ENCODE results near the gene MAD2L1BP.
"Not testable (repeated sequence)": the region's sequence is repeated elsewhere in the genome, so short reads cannot be mapped to it uniquely, and the experiment has no call there.

Gene MAD2L1BP, protein sequence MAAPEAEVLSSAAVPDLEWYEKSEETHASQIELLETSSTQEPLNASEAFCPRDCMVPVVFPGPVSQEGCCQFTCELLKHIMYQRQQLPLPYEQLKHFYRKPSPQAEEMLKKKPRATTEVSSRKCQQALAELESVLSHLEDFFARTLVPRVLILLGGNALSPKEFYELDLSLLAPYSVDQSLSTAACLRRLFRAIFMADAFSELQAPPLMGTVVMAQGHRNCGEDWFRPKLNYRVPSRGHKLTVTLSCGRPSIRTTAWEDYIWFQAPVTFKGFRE

DNA sequence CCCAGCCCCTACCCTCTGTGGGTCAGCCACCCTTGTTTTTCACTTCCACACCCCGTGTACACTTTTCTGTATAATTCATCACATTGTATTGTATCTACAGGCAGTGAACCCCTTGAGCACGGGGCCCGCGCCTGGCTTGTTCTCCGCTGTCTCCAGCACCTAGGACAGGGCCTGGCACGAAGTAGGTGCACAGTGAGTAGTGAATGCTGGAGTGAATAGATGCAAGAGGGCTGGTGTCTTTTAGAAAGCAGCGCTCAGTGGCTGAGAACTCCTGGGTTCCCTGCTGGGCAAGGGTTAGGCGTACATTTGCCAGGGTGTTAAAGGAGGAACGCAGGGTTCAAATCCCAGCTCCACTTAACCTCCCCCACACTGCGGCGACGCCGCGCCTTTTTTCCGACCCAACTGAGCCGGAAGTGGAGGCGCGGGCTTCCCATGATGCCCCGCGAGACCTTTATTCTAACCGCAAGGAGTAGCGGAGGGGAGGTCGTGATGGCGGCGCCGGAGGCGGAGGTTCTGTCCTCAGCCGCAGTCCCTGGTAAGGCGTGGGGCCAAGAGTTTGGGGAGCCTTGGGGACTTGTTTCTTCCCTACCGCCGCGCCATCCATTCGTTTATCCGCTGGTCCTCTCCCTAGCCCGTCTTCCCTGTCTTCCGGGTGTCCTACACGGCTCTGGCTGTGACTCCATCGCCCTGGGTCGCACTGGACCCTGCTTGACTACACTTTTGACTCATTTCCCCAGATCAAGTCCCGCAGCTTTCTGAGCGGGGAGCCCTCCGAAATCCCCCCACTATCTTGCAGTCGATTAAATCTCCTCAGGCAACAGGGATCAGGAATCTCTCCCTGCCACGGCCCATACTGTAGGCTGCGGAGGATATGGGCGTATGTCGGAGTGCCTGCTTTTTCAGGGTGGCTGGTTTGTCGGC, at the start of gene MAD2L1BP:
Gene MAD2L1BP, plus strand, starts transcription at position 454 of the 921 bp plus-strand sequence. Its CDS starts 36 bp downstream, at position 490.
- Histone ChIP-seq H3K36me3 (peaks cover 32% of the 10 kb centered on the region), H3K9me3 (no peaks in the 10 kb centered on the region), H3K4me3 (ENCODE audit: low read depth in 1 of 2, low read length in 1 of 2) (peak within 1 kb of the TSS; percentile 85 to 87), H3K4me1 (ENCODE audit: control insufficient read depth in 1 of 2, insufficient read depth in 1 of 2, low read depth in 1 of 2, low read length in 1 of 2) (peaks cover 22 to 23% of the 10 kb centered on the region in 2 experiments), H3K27me3 (no peaks in the 10 kb centered on the region), H3K27ac (peak within 1 kb of the TSS; percentile 82)
- TF ChIP-seq, protein P1, sequence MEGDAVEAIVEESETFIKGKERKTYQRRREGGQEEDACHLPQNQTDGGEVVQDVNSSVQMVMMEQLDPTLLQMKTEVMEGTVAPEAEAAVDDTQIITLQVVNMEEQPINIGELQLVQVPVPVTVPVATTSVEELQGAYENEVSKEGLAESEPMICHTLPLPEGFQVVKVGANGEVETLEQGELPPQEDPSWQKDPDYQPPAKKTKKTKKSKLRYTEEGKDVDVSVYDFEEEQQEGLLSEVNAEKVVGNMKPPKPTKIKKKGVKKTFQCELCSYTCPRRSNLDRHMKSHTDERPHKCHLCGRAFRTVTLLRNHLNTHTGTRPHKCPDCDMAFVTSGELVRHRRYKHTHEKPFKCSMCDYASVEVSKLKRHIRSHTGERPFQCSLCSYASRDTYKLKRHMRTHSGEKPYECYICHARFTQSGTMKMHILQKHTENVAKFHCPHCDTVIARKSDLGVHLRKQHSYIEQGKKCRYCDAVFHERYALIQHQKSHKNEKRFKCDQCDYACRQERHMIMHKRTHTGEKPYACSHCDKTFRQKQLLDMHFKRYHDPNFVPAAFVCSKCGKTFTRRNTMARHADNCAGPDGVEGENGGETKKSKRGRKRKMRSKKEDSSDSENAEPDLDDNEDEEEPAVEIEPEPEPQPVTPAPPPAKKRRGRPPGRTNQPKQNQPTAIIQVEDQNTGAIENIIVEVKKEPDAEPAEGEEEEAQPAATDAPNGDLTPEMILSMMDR (IDR thresholded peaks at IDR 0.05): no peak

DNA sequence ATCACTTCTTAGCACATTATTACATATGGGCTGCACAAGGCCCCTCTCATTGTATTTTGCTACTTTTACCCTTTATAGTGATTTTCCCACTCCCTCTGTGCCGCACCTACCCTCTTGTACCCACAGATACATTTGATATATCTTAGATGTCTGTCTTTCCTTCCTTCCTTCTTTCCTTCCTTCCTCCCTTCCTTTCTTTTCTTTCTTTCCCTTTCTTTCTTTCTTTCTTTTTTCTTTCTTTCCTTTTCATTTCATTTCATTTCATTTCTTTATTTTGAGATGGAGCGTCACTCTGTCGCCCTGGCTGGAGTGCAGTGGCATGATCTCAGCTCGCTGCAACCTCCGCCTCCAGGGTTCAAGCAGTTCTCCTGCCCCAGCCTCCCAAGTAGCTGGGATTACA, 47.4 kb upstream of the MAD2L1BP start:
- TF ChIP-seq, protein P1 (IDR thresholded peaks at IDR 0.05): no peak
- H3K27ac ChIP-seq: no peak overlapping the region
- no peaks in the 10 kb centered on the region for H3K9me3 ChIP-seq
- H3K27me3 ChIP-seq: no peaks in the 10 kb centered on the region
- H3K4me1 ChIP-seq (ENCODE audit: control insufficient read depth in 1 of 2, insufficient read depth in 1 of 2, low read depth in 1 of 2, low read length in 1 of 2): no peaks in the 10 kb centered on the region
- H3K36me3 ChIP-seq: peaks cover 66% of the 10 kb centered on the region
- no peak overlapping the region for H3K4me3 ChIP-seq (ENCODE audit: low read depth in 1 of 2, low read length in 1 of 2)

- H3K9me3 ChIP-seq; H3K4me3 ChIP-seq (ENCODE audit: low read depth in 1 of 2, low read length in 1 of 2); H3K4me1 ChIP-seq (ENCODE audit: control insufficient read depth in 1 of 2, insufficient read depth in 1 of 2, low read depth in 1 of 2, low read length in 1 of 2); H3K27me3 ChIP-seq; H3K27ac ChIP-seq: not testable (repeated sequence)
- peaks cover 56% of the 10 kb centered on the region for H3K36me3 ChIP-seq
These were observed 46.1 kb upstream of the MAD2L1BP start for GRCh38 chr6:43589564-43589963.

DNA sequence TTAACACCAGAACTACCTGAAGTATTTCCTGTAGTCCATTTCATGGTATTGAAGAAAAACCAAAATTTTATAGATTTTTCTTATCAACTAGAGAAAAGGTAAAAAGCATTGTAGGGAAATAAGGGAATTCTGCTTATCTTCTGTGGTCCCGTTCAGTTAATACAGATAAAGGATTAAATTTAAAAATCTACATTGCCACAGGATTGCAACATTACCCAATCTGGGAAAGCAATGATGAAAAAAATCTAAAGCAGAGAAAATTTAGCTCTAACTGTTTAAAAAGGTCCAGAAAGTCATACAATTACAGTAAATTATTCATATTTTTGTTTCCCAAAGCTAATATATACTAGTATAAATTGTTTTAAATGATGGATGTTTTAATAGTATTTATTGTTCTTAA, 41.7 kb upstream of the MAD2L1BP start:
- Histone ChIP-seq H3K36me3 (peaks cover 30% of the 10 kb centered on the region), H3K27me3 (no peaks in the 10 kb centered on the region), H3K27ac (no peak overlapping the region), H3K4me3 (ENCODE audit: low read depth in 1 of 2, low read length in 1 of 2) (no peak overlapping the region), H3K4me1 (ENCODE audit: control insufficient read depth in 1 of 2, insufficient read depth in 1 of 2, low read depth in 1 of 2, low read length in 1 of 2) (no peaks in the 10 kb centered on the region), H3K9me3 (no peaks in the 10 kb centered on the region)
- TF ChIP-seq, protein P1 (IDR thresholded peaks at IDR 0.05): no peak

DNA sequence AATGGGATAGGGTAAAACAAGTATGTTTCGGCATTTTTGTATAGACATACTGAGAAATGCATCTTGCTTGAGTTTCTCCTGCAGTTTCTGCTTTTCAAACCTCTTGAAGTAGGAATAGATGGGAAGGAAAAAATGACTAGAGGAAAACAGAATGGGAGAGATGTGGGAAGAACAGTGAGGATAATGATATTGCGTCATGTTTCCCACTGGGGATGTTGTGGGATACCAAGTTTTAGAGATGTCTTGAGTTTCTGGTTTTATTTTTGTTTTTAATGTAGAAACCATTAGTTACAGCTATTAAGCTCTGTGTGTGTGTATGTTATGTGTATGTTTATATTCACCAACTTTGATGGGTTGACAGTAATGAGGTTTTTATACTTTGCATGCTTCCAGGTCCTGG, 35.0 kb upstream of the MAD2L1BP start:
- H3K4me3 ChIP-seq (ENCODE audit: low read depth in 1 of 2, low read length in 1 of 2): no peak overlapping the region
- H3K36me3 ChIP-seq: peaks cover 66% of the 10 kb centered on the region
- H3K27ac ChIP-seq: no peak overlapping the region
- no peaks in the 10 kb centered on the region for H3K4me1 ChIP-seq (ENCODE audit: control insufficient read depth in 1 of 2, insufficient read depth in 1 of 2, low read depth in 1 of 2, low read length in 1 of 2)
- TF ChIP-seq, protein P1 (IDR thresholded peaks at IDR 0.05): no peak
- H3K9me3 ChIP-seq: no peaks in the 10 kb centered on the region
- H3K27me3 ChIP-seq: no peaks in the 10 kb centered on the region

DNA sequence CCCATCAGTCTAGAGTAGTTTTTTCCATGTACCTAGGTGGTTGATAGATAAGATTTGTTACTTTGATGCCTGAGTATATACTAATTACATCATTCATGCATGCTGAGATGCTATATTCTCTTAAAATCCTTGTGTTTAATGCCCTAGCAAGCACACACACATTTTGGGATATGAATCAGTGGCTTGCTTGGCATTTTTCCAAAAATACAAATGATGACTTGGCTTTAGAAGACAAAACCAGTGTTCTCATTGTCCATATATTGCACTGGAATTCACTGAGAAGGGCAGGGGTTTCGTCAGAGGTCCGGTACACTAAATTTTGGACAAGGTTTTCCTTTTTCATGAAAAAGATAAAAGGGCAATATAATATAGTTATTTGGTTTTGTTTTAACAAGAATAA, 31.5 kb upstream of the MAD2L1BP start:
- Histone ChIP-seq H3K27me3 (no peaks in the 10 kb centered on the region), H3K27ac (no peak overlapping the region), H3K4me3 (ENCODE audit: low read depth in 1 of 2, low read length in 1 of 2) (no peak overlapping the region), H3K4me1 (ENCODE audit: control insufficient read depth in 1 of 2, insufficient read depth in 1 of 2, low read depth in 1 of 2, low read length in 1 of 2) (peaks cover 0 to 3% of the 10 kb centered on the region in 2 experiments), H3K9me3 (no peaks in the 10 kb centered on the region), H3K36me3 (peaks cover 62% of the 10 kb centered on the region)
- TF ChIP-seq, protein P1 (IDR thresholded peaks at IDR 0.05): no peak
